H1 (cell line): ENCODE results near the gene KRT3.

Source experiments
- CEBPB ChIP-seq: IDR thresholded peaks from 2 replicates; pipeline ENCODE4 v1.6.1; 2012; ENCODE audit warnings: low read depth, low read length
- CREB1 ChIP-seq: IDR thresholded peaks from 2 replicates; pipeline ENCODE4 v1.6.1; 2012; ENCODE audit warnings: inconsistent platforms
- CTCF ChIP-seq, 3 experiments: IDR thresholded peaks; 1 replicate in 2 of 3; 2 replicates in 1 of 3; pipeline versions ENCODE4 v1.5.1 to v1.6.1; 2011; ENCODE audit warnings: low read length in 3 of 3, mild to moderate bottlenecking in 3 of 3, inconsistent platforms in 2 of 3, low read depth in 1 of 3, moderate library complexity in 1 of 3; ENCODE audit not compliant: insufficient read depth in 1 of 3; ENCODE audit errors: control extremely low read depth in 1 of 3
- EZH2 ChIP-seq: fragments of 200-600 bp; sonication (generic); IDR thresholded peaks from 2 replicates; pipeline ENCODE4 v1.7.1; 2012; ENCODE audit warnings: low read depth, mild to moderate bottlenecking, moderate library complexity, low read length, inconsistent platforms; ENCODE audit not compliant: severe bottlenecking
- GABPA ChIP-seq: IDR thresholded peaks from 2 replicates; pipeline ENCODE4 v1.6.1; 2011; ENCODE audit warnings: mild to moderate bottlenecking, low read length, moderate library complexity, borderline replicate concordance; ENCODE audit not compliant: insufficient read depth
- PHF8 ChIP-seq: fragments of 200-600 bp; sonication (generic); conservative IDR thresholded peaks from 2 replicates; pipeline ENCODE4 v1.7.1; 2012; ENCODE audit warnings: low read depth, mild to moderate bottlenecking, inconsistent platforms, low read length, moderate library complexity
- RBBP5 ChIP-seq: IDR thresholded peaks from 2 replicates; pipeline ENCODE4 v1.7.1; 2012; ENCODE audit warnings: low read depth, mild to moderate bottlenecking, inconsistent platforms, low read length, moderate library complexity, borderline replicate concordance
- RFX5 ChIP-seq: IDR thresholded peaks from 2 replicates; pipeline ENCODE4 v1.6.1; 2011; ENCODE audit warnings: low read depth, low read length, improper control_type of control experiment, borderline replicate concordance
- SIX5 ChIP-seq: IDR thresholded peaks from 2 replicates; pipeline ENCODE4 v1.6.1; 2011; ENCODE audit warnings: mild to moderate bottlenecking, low read depth, low read length
- SUZ12 ChIP-seq: fragments of 200-600 bp; sonication (generic); IDR thresholded peaks from 2 replicates; pipeline ENCODE4 v1.6.1; 2012; ENCODE audit warnings: mild to moderate bottlenecking, inconsistent platforms, low read length, moderate library complexity, mixed read lengths

GRCh38 chr12:52834727-52835001 lies 38.7 kb upstream of the KRT3 start:
- TF ChIP-seq GABPA (no peak), SIX5 (no peak), RFX5 (no peak), EZH2 (no peak), SUZ12 (no peak), CTCF (IDR thresholded peaks at IDR 0.05; ENCODE audit: control extremely low read depth in 1 of 3, insufficient read depth in 1 of 3, low read depth in 1 of 3, low read length in 3 of 3) (no peak), CEBPB (no peak), CREB1 (no peak), RBBP5 (no peak), PHF8 (no peak)
